ENCODE measurements around the gene SMG6. TPM values are rescaled to one million over a fixed set of nuclear protein-coding genes. Genes with fewer than 3 reads are reported as not detected.

The SMG6 gene
- polyA plus RNA-seq, 1 of the 3 experiments (the other 2 are of a cell fraction), result 15.7 TPM

- peak; percentile 40 for DNase-seq
- H3K9me3 ChIP-seq, result no peaks in the 10 kb centered on the region
- H3K36me3 ChIP-seq (replicated peaks in 1 of 2; ENCODE audit: control insufficient read depth in 1 of 2, insufficient read depth in 2 of 2, low read length in 1 of 2), result peaks cover 44 to 46% of the 10 kb centered on the region in 2 experiments
- WGBS (ENCODE audit: low lambda C conversion rate), result 0% methylated on average over 17 of the region's 17 CpGs
- H3K9ac ChIP-seq, result peak overlapping the region; percentile 97
- H3K4me2 ChIP-seq, result peak overlapping the region; percentile 93
- peaks cover 6 to 17% of the 10 kb centered on the region in 2 experiments; a peak in 3 of 4 replicates for H3K4me1 ChIP-seq (ENCODE audit: control insufficient read depth in 1 of 2, insufficient read depth in 2 of 2, low read depth in 1 of 2, low read length in 1 of 2)
- peak overlapping the region; percentile 80 to 82 for H3K27ac ChIP-seq (ENCODE audit: low read depth in 2 of 2, low read length in 1 of 2)
- H3K4me3 ChIP-seq (ENCODE audit: low read depth in 2 of 2, low read length in 1 of 2), result peak overlapping the region; percentile 98 to 99
- H3K79me2 ChIP-seq (ENCODE audit: insufficient read depth), result peaks cover 78% of the 10 kb centered on the region
- H3K27me3 ChIP-seq (ENCODE audit: insufficient read depth), result no peaks in the 10 kb centered on the region
- POLR2A ChIA-PET, result interaction anchor here (1.0 to 2.6 kb wide), 11 partner anchors 9 to 66 kb away, joined by 3 to 16 read pairs (median 5); partner anchors contain the start of genes SMG6 and SRR
- CTCF ChIA-PET, result interaction anchor here (0.6 to 3.2 kb wide), 8 partner anchors 9 to 80 kb away, joined by 3 to 14 read pairs (median 4); no protein-coding TSS in a partner anchor
- TF ChIP-seq SMC3 (IDR thresholded peaks at IDR 0.05; ENCODE audit: low read depth, low read length) (no peak), POLR2AphosphoS5 (IDR thresholded peaks at IDR 0.05; ENCODE audit: low read depth, low read length) (no peak), FOXM1 (IDR thresholded peaks at IDR 0.05; ENCODE audit: low read depth) (no peak), CTCF (IDR thresholded peaks at IDR 0.05) (no peak), RAD21 (IDR thresholded peaks at IDR 0.05; ENCODE audit: low read length) (no peak), MEF2A (IDR thresholded peaks at IDR 0.05; ENCODE audit: borderline replicate concordance, low read depth) (no peak), YY1 (IDR thresholded peaks at IDR 0.05; ENCODE audit: low read depth) (no peak), USF1 (IDR thresholded peaks at IDR 0.05; ENCODE audit: borderline replicate concordance, low read depth) (no peak), NRF1 (IDR thresholded peaks at IDR 0.05; ENCODE audit: low read depth, low read length) (no peak), RCOR1 (IDR thresholded peaks at IDR 0.05; ENCODE audit: low read length) (no peak), GABPA (IDR thresholded peaks at IDR 0.05; ENCODE audit: low read depth) (no peak), ZBTB33 (IDR thresholded peaks at IDR 0.05; ENCODE audit: borderline replicate concordance, low read depth) (no peak), GATA2 (CRISPR knock-in tag; IDR thresholded peaks at IDR 0.05) (no peak), REST (IDR thresholded peaks at IDR 0.05; ENCODE audit: low read depth, low read length) (no peak), FOXJ3 (CRISPR knock-in tag; IDR thresholded peaks at IDR 0.05) (no peak), TAF1 (IDR thresholded peaks at IDR 0.05; ENCODE audit: borderline replicate concordance, low read depth, low read length) (no peak), EP300 (IDR thresholded peaks at IDR 0.05; ENCODE audit: borderline replicate concordance in 1 of 2, low read depth in 1 of 2, low read length in 1 of 2) (no peak)
- no peaks in the 10 kb centered on the region for H3K9me2 ChIP-seq
- peaks cover 4% of the 10 kb centered on the region for H3F3A ChIP-seq (replicated peaks; ENCODE audit: insufficient read depth)
- peaks cover 5% of the 10 kb centered on the region; the same call in 1 of the 2 replicates for H4K20me1 ChIP-seq (ENCODE audit: insufficient read depth)
- H2AFZ ChIP-seq (ENCODE audit: low read depth), result peak overlapping the region; percentile 69
These were observed 32.2 kb upstream of the SMG6 start for GRCh38 chr17:2335726-2336214.
